Colonic mucosa (tissue), 4 donors: ENCODE data around the gene ACP2. TPM values are rescaled to one million over a fixed set of nuclear protein-coding genes. Genes with fewer than 3 reads are reported as not detected.

Source experiments
- DNase-seq: peaks from one replicate; pipeline ENCODE4 v3.0.0-alpha.2; 2020
- H3K27ac ChIP-seq: fragments of 200-600 bp; one replicate; pipeline ENCODE4 v1.8.0; 2021
- H3K27me3 ChIP-seq: fragments of 200-600 bp; one replicate; pipeline ENCODE4 v1.8.0; 2021
- H3K36me3 ChIP-seq: fragments of 200-600 bp; one replicate; pipeline ENCODE4 v1.8.0; 2021
- H3K4me1 ChIP-seq: fragments of 200-600 bp; one replicate; pipeline ENCODE4 v1.8.0; 2021; ENCODE audit warnings: mild to moderate bottlenecking
- H3K4me3 ChIP-seq: fragments of 200-600 bp; one replicate; pipeline ENCODE4 v1.8.0; 2021
- H3K9ac ChIP-seq, 2 donors: one replicate each; pipeline ENCODE4 v1.7.0; 2013; ENCODE audit warnings: control low read depth in 2 of 2, low read depth in 2 of 2, low read length in 2 of 2
- H3K9me3 ChIP-seq: fragments of 200-600 bp; one replicate; pipeline ENCODE4 v1.8.0; 2021
- intact Hi-C: fragments of 100-400 bp; cut with DNase I; formaldehyde crosslinking; loops from one replicate; pipeline ENCODE4 v1.14.1; 2022
- total RNA-seq, 2 donors: library from RNA; stranded (reverse); fragmentation: NEBNext Ultra II Directional in 1 of 2; extraction: Animal tissue kit (Norgen Biotek cat#: 25700) in 1 of 2; gene quantifications; one replicate each; pipeline ENCODE4 v1.2.1, GENCODE V29; 2021
- TF ChIP-seq, protein P1 (sequence below): fragments of 200-600 bp; IDR thresholded peaks from one replicate; pipeline ENCODE4 v1.8.0; 2022; ENCODE audit warnings: antibody characterized with exemption, mild to moderate bottlenecking
- donor health status: healthy.
- donor health status: DM: no; HTN: no; CAD: no.
- donor health status: DM: no; HTN: no; CAD: no.

ACP2 gene
- total RNA-seq, 2 donors from 2014 or later, result 35.3 to 39.7 TPM

DNA sequence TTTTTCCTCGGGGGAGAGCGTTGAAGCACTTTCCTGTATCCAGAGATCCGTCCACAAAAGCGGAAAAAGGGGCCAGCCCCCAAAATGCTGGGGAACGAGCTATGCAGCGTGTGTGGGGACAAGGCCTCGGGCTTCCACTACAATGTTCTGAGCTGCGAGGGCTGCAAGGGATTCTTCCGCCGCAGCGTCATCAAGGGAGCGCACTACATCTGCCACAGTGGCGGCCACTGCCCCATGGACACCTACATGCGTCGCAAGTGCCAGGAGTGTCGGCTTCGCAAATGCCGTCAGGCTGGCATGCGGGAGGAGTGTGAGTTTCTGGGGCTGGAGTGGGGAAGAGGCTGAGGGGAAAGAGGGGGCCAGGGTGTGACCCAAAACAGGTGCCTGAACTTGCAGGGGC is 11.8 kb upstream of the ACP2 start:
- Histone ChIP-seq H3K4me1 (peaks cover 10% of the 10 kb centered on the region), H3K9me3 (no peaks in the 10 kb centered on the region), H3K27ac (no peak overlapping the region), H3K4me3 (no peak overlapping the region), H3K27me3 (no peaks in the 10 kb centered on the region), H3K36me3 (no peaks in the 10 kb centered on the region), H3K9ac (no peak overlapping the region)
- DNase-seq, result no peak
- intact Hi-C loops, result loop anchor here (2.0 kb wide), 1 partner anchor 80 kb away; no protein-coding TSS in a partner anchor
- TF ChIP-seq, protein P1, sequence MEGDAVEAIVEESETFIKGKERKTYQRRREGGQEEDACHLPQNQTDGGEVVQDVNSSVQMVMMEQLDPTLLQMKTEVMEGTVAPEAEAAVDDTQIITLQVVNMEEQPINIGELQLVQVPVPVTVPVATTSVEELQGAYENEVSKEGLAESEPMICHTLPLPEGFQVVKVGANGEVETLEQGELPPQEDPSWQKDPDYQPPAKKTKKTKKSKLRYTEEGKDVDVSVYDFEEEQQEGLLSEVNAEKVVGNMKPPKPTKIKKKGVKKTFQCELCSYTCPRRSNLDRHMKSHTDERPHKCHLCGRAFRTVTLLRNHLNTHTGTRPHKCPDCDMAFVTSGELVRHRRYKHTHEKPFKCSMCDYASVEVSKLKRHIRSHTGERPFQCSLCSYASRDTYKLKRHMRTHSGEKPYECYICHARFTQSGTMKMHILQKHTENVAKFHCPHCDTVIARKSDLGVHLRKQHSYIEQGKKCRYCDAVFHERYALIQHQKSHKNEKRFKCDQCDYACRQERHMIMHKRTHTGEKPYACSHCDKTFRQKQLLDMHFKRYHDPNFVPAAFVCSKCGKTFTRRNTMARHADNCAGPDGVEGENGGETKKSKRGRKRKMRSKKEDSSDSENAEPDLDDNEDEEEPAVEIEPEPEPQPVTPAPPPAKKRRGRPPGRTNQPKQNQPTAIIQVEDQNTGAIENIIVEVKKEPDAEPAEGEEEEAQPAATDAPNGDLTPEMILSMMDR, result no peak

GRCh38 chr11:47259232-47259977 is 10.8 kb upstream of the ACP2 start:
- Histone ChIP-seq H3K9ac (peak overlapping the region in 1 of 2 donors; percentile 46), H3K27me3 (no peaks in the 10 kb centered on the region), H3K9me3 (no peaks in the 10 kb centered on the region), H3K27ac (peak overlapping the region; percentile 48), H3K4me3 (no peak overlapping the region), H3K36me3 (no peaks in the 10 kb centered on the region), H3K4me1 (peaks cover 10% of the 10 kb centered on the region)
- intact Hi-C loops, result no loop called here
- TF ChIP-seq, protein P1, result peak; percentile 64
- DNase-seq, result peak; percentile 69

GRCh38 chr11:47258317-47258902 is 9.8 kb upstream of the ACP2 start:
- peaks cover 10% of the 10 kb centered on the region for H3K4me1 ChIP-seq
- intact Hi-C loops, result no loop called here
- peak overlapping the region; percentile 19 for H3K4me3 ChIP-seq
- TF ChIP-seq, protein P1, result no peak
- no peaks in the 10 kb centered on the region for H3K9me3 ChIP-seq
- H3K36me3 ChIP-seq, result no peaks in the 10 kb centered on the region
- no peak for DNase-seq
- H3K9ac ChIP-seq, result peak overlapping the region; percentile 64 to 70
- H3K27ac ChIP-seq, result peak overlapping the region; percentile 45
- no peaks in the 10 kb centered on the region for H3K27me3 ChIP-seq

DNA sequence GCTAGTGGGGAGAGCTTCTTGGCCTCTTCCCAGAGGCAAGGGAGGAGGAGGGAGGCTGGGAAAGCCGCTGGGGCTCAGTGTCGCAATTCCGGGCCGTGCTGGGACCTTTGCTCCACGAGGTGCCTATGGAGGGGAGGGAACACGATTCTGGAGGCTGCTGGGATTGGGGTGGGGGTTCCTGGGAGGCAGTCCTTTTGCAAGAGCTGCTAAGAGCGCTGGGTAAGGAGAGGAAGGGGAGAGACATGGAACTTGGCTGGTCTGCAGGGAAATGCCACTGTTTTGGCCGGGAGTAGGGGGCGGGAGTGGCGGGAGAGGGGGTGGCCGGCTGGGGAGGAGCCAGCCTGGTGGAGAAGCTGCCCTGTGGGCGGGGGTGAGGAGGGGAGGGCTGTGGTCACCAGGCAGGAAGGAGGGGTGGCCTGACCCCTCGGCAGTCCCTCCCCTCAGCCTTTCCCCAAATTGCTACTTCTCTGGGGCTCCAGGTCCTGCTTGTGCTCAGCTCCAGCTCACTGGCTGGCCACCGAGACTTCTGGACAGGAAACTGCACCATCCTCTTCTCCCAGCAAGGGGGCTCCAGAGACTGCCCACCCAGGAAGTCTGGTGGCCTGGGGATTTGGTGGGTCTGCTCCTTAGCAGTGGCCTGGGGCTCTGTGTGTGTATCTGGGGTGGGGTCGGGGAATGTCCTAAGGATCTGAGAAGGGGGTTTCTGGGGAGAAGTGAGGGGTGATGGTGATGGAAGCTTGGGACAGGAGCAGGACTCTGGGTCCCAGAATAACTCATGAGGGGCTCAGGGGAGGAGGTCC is 9.1 kb upstream of the ACP2 start, which contains the start of gene NR1H3:
NR1H3 (plus strand) TSS at position 480 of the 800 bp plus-strand sequence. CDS start 1,221 bp downstream, outside the sequence.
- intact Hi-C loops, result no loop called here
- DNase-seq, result peak; percentile 82
- Histone ChIP-seq H3K27ac (peak within 1 kb of the TSS; percentile 48), H3K27me3 (no peaks in the 10 kb centered on the region), H3K4me1 (peaks cover 10% of the 10 kb centered on the region), H3K9me3 (no peaks in the 10 kb centered on the region), H3K36me3 (no peaks in the 10 kb centered on the region), H3K9ac (peak within 1 kb of the TSS; percentile 64 to 70), H3K4me3 (peak within 1 kb of the TSS; percentile 19)
- TF ChIP-seq, protein P1, result no peak

DNA sequence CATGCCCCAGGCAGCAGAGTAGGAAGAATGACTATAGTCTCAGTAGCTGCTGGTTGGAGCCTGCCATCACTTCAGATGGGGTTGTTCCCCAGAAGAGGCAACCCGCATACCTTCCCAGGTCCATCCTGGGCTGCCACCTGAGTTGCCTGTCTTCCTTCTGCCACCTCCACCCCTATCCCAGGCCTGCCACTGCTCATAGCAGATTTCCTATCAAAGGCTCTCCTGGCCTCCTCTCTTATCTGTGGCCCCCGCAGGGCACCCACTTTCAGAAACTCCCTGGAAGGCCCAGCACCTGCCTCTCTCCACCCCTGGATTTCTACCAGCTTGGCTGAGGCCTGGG is 8.5 kb upstream of the ACP2 start:
- intact Hi-C loops, result no loop called here
- TF ChIP-seq, protein P1, result no peak
- peak overlapping the region; percentile 64 to 70 for H3K9ac ChIP-seq
- no peaks in the 10 kb centered on the region for H3K9me3 ChIP-seq
- no peak for DNase-seq
- no peaks in the 10 kb centered on the region for H3K27me3 ChIP-seq
- H3K27ac ChIP-seq, result peak overlapping the region; percentile 45
- H3K4me1 ChIP-seq, result peaks cover 10% of the 10 kb centered on the region
- H3K36me3 ChIP-seq, result no peaks in the 10 kb centered on the region
- no peak overlapping the region for H3K4me3 ChIP-seq
